ENCODE measurements around the gene TMEM270. TPM values are rescaled to one million over a fixed set of nuclear protein-coding genes. Genes with fewer than 3 reads are reported as not detected.

TMEM270 gene
- total and polyA plus RNA-seq, 2 donors (not counting 1 experiment from before 2014, with no cell fraction given) = not detected

DNA sequence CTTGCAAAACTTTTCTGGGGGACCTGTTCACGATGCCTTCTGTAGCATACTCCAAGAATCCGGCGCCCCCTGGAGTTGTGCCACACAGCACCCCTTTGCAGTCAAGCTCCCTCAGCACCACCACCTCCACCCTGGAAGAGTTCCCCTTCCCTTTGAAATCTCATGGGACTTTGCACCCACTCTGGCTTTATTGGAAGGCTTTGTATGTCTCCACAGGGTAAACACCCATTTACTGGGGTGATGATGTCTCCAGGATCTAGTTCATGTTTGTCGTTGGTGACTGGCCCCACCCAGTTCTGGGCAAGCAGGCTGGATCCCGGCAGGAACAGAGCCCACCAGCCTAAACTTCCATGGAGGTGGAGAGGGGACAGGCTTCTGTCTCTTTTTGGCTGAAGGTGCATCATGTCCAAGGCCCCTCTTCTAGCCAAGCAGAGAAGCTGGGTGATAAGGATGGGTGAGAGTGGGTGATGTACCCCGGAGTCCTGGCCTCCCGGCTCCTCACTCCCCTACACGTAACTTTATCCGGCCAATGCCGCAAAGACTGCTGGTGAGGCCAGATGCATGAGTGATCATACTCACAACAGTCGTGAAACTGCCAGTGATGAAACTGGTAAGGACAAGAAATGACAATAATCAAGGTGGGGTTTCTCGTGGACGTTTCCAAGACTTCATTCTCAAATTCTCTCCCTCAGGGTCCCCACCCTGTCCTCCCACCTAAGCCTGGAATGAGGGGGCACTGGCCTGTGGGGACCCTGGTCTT, 30.9 kb upstream of the TMEM270 start:
- no peaks in the 10 kb centered on the region for H3K27me3 ChIP-seq (replicated peaks in 1 of 4; ENCODE audit: control extremely low read depth in 1 of 4, control insufficient read depth in 3 of 4, insufficient read depth in 4 of 4, low read length in 3 of 4)
- no peak overlapping the region for H3K9ac ChIP-seq (ENCODE audit: low read length)
- WGBS (ENCODE audit: insufficient coverage) = 92% methylated on average over 7 of the region's 13 CpGs
- no peaks in the 10 kb centered on the region for H3K79me2 ChIP-seq (ENCODE audit: control insufficient read depth, insufficient read depth, low read length)
- no peak overlapping the region for H3K4me2 ChIP-seq (replicated peaks; ENCODE audit: low read depth, low read length, poor library complexity, severe bottlenecking)
- H4K20me1 ChIP-seq (ENCODE audit: control insufficient read depth, insufficient read depth, low read length, poor library complexity, severe bottlenecking) = no peaks in the 10 kb centered on the region
- H3K27ac Mint-ChIP-seq = no peak overlapping the region
- TF ChIP-seq, protein P1, sequence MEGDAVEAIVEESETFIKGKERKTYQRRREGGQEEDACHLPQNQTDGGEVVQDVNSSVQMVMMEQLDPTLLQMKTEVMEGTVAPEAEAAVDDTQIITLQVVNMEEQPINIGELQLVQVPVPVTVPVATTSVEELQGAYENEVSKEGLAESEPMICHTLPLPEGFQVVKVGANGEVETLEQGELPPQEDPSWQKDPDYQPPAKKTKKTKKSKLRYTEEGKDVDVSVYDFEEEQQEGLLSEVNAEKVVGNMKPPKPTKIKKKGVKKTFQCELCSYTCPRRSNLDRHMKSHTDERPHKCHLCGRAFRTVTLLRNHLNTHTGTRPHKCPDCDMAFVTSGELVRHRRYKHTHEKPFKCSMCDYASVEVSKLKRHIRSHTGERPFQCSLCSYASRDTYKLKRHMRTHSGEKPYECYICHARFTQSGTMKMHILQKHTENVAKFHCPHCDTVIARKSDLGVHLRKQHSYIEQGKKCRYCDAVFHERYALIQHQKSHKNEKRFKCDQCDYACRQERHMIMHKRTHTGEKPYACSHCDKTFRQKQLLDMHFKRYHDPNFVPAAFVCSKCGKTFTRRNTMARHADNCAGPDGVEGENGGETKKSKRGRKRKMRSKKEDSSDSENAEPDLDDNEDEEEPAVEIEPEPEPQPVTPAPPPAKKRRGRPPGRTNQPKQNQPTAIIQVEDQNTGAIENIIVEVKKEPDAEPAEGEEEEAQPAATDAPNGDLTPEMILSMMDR (IDR thresholded peaks at IDR 0.05) = no peak
- no peak for TF ChIP-seq EZH2 (IDR thresholded peaks at IDR 0.05; ENCODE audit: borderline replicate concordance, insufficient read depth, low read depth, low read length, poor library complexity, severe bottlenecking)
- H3K9me3 Mint-ChIP-seq (ENCODE audit: insufficient read depth) = no peaks in the 10 kb centered on the region
- ChIA-PET POLR2A (interaction anchor here (0.6 kb wide), 1 partner anchor 200 kb away, joined by 5 read pairs; no protein-coding TSS in a partner anchor), CTCF (interaction anchor here (1.0 to 5.4 kb wide), 2 partner anchors 24 to 31 kb away, joined by 3 to 31 read pairs; no protein-coding TSS in a partner anchor)
- H3K9me3 ChIP-seq (ENCODE audit: control extremely low read depth in 1 of 3, control insufficient read depth in 2 of 3, insufficient read depth in 1 of 3, low read length in 2 of 3) = no peaks in the 10 kb centered on the region
- no peak overlapping the region for H3K27ac ChIP-seq (ENCODE audit: low read length in 2 of 2)
- peaks cover 30% of the 10 kb centered on the region for H3K4me1 Mint-ChIP-seq
- intact Hi-C loops (cut with micrococcal nuclease) = no loop called here
- H2AFZ ChIP-seq (ENCODE audit: insufficient read depth, low read depth, low read length, poor library complexity, severe bottlenecking) = no peak overlapping the region
- H3K36me3 ChIP-seq (replicated peaks in 1 of 2; ENCODE audit: control extremely low read depth in 1 of 2, control insufficient read depth in 1 of 2, extremely low read depth in 1 of 2, insufficient read depth in 2 of 2, low read length in 1 of 2) = no peaks in the 10 kb centered on the region
- ATAC-seq (ENCODE audit: low read depth) (no peak), DNase-seq (no peak)
- H3K4me3 ChIP-seq (ENCODE audit: control extremely low read depth in 1 of 5, extremely low read depth in 1 of 5, insufficient read depth in 1 of 5, low read depth in 2 of 5, low read length in 4 of 5) = no peak overlapping the region
- H3K4me1 ChIP-seq (ENCODE audit: control insufficient read depth in 2 of 2, insufficient read depth in 2 of 2, low read length in 2 of 2) = peaks cover 23 to 24% of the 10 kb centered on the region in 2 donors
- no peak overlapping the region for H3K4me3 Mint-ChIP-seq
- no peaks in the 10 kb centered on the region for H3K27me3 Mint-ChIP-seq

Measured in B cell (primary cell).